AG10803 (cell line): ENCODE measurements around the gene SYT13.

ENCODE experiments used
- DNase-seq: peaks from one replicate; pipeline ENCODE4 v3.0.0; 2010; ENCODE audit warnings: low read depth
- H3K4me3 ChIP-seq: 2 replicates; pipeline ENCODE4 v1.5.1; 2011; ENCODE audit warnings: mild to moderate bottlenecking, low read length, control low read depth
- CTCF ChIP-seq: conservative IDR thresholded peaks from 2 replicates; pipeline ENCODE4 v1.5.1; 2011; ENCODE audit warnings: mild to moderate bottlenecking, low read length, control low read depth, inconsistent platforms

SYT13 gene

GRCh38 chr11:45321031-45321595 is 35.0 kb upstream of the SYT13 start:
- DNase-seq, result no peak
- no peak for TF ChIP-seq CTCF

DNA sequence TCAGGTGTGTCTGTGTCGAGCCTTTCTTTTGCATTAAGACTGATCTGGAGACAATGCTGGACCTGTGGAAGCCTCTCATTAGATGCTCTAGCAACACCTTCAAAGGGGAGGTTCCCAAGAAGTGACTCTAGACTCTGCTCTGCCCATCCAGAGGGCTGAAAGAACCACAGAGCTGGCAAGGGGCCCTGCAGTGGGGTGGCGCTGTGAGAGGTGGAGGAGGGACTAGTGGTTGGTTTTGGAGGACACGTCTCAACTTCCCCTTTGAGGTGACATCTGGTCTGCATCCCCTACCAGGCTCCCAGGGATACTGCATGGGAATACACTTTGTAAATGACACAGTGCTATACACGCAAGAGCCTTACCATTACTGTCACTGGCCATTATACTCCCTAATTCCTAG is 34.2 kb upstream of the SYT13 start:
- TF ChIP-seq CTCF, result no peak
- no peak overlapping the region for H3K4me3 ChIP-seq
- no peak for DNase-seq

More at GRCh38 chr11:45321031-45321595, 35.0 kb upstream of the SYT13 start:
- no peak overlapping the region for H3K4me3 ChIP-seq

- DNase-seq, result no peak
- no peak for TF ChIP-seq CTCF
- H3K4me3 ChIP-seq, result no peak overlapping the region
These were observed 32.9 kb upstream of the SYT13 start for GRCh38 chr11:45319077-45319476.

- no peak for TF ChIP-seq CTCF
- DNase-seq, result no peak
- no peak overlapping the region for H3K4me3 ChIP-seq
These were observed 32.4 kb upstream of the SYT13 start for GRCh38 chr11:45318516-45318915.

GRCh38 chr11:45316258-45316657 is 30.1 kb upstream of the SYT13 start:
- H3K4me3 ChIP-seq, result no peak overlapping the region
- DNase-seq, result no peak
- no peak for TF ChIP-seq CTCF

DNA sequence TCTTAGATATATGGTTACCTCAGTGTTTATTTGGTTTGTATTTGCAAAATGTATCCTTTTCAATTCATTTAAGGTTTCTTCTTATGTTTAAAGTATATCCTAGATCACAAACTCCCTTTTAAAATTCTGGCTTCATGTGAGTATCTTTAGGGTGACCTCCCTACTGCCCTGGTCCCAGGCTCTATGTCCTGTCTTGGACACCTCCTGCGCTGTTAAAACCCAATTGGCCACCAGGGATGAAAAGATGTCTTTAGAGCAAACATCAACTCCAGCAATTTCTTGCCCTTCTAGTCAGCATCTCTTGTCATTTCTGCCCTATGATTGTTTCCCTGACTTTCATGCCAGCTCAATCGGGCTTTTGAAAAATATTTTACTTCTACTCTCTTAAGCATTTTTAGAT is 28.8 kb upstream of the SYT13 start:
- no peak overlapping the region for H3K4me3 ChIP-seq
- no peak for DNase-seq
- no peak for TF ChIP-seq CTCF

- H3K4me3 ChIP-seq, result no peak overlapping the region
- no peak for TF ChIP-seq CTCF
- no peak for DNase-seq
These were observed 27.2 kb upstream of the SYT13 start for GRCh38 chr11:45313171-45313865.
